Measurements from ENCODE around the gene LINS1.

LINS1 gene

DNA sequence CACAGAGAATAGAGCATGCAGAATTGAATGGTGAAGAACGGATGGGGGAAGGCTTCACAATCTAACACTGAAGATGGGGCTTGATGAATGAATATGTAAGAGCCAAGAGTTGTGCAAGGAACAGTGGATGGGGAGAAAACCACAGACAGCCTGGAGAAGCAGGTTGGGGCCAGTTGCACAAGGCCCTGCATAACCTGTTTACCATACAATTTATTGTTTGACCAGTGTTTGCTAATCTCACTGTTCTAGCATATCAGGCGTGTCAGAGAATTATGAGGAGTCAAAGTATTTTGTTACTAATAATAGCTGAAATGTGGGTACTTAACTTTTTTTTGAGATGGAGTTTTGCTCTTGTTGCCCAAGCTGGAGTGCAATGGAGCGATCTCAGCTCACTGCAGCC is 36.4 kb downstream of the LINS1 start:
- peak overlapping the region; percentile 27 for H3K27ac ChIP-seq
- peak; percentile 75 for DNase-seq (ENCODE audit: low read depth, low spot score)

GRCh38 chr15:100560323-100560722 is 41.7 kb downstream of the LINS1 start:
- no peak overlapping the region for H3K27ac ChIP-seq
- no peak for DNase-seq (ENCODE audit: low read depth, low spot score)

DNA sequence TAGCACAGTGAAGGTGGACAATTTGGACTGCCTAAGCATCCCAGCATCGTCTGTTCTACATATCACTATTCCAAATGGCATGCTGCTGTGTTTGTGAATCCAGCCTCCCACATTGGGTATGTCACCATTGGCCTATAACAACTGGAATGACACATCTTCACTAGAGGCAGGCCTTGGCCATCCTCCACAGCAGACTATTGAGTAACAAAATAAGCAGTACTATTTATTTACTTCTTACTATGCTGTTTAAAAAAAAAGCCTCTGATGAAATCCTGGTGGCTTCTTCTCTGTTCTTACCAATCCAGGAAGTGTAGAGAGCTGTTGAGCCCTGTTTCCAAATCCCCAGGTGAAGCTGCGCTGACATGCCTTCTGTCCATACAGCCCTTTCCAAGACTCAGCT is 42.7 kb downstream of the LINS1 start:
- DNase-seq (ENCODE audit: low read depth, low spot score): peak; percentile 85
- peak overlapping the region; percentile 48 for H3K27ac ChIP-seq

- DNase-seq (ENCODE audit: low read depth, low spot score): no peak
- H3K27ac ChIP-seq: no peak overlapping the region
Measured at GRCh38 chr15:100558771-100559254, 43.2 kb downstream of the LINS1 start.

- no peak overlapping the region for H3K27ac ChIP-seq
- DNase-seq (ENCODE audit: low read depth, low spot score): no peak
Measured at GRCh38 chr15:100553468-100553867, 48.5 kb downstream of the LINS1 start.

DNA sequence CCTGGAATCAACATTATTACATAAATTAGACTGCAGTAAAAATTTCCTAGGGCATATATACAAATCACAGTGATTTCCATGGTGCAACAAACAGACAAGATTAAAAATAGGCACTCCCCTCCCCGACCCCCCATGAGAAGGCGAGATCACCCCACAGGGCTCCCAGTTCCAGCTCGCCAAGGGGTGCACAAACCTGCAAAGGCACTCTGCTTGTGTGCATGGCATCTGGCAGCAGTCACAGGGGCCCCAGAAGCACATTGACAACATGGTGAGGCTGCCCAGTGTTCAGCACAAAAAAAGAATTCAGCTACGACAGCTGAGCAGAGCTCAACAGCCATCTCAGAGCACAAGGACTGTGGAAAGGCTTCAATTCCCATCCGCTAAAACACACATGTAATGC is 54.0 kb downstream of the LINS1 start:
- DNase-seq (ENCODE audit: low read depth, low spot score): no peak
- H3K27ac ChIP-seq: no peak overlapping the region

- DNase-seq (ENCODE audit: low read depth, low spot score): no peak
- H3K27ac ChIP-seq: no peak overlapping the region
Measured at GRCh38 chr15:100544946-100545345, 57.0 kb downstream of the LINS1 start.

GRCh38 chr15:100544338-100544841 is 57.6 kb downstream of the LINS1 start:
- no peak for DNase-seq (ENCODE audit: low read depth, low spot score)

GRCh38 chr15:100542290-100542689 is 59.7 kb downstream of the LINS1 start:
- no peak overlapping the region for H3K27ac ChIP-seq
- DNase-seq (ENCODE audit: low read depth, low spot score): no peak

More at GRCh38 chr15:100544338-100544841, 57.6 kb downstream of the LINS1 start:
- no peak overlapping the region for H3K27ac ChIP-seq

- H3K27ac ChIP-seq: peak overlapping the region; percentile 61
- DNase-seq (ENCODE audit: low read depth, low spot score): no peak
Measured at GRCh38 chr15:100537331-100537730, 64.7 kb downstream of the LINS1 start.

DNA sequence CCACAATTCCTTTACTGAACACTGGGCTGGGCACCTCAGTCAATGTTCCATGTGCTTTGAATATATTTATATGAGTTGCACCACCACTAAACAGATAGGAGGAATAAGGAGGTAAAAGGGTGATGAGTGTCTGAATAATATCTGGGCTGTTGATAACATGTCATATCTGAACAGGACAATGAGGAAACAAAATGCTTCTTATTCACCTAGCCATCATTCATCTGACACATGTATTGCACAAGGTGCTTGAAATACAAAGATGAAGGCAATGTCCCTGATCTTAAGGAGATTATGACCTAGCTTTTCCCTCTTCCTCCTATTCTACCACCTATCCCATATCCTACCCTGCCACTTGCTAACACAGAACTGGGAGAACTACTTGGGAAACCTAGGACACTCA is 65.3 kb downstream of the LINS1 start:
- DNase-seq (ENCODE audit: low read depth, low spot score): peak; percentile 36
- peak overlapping the region; percentile 61 for H3K27ac ChIP-seq

DNA sequence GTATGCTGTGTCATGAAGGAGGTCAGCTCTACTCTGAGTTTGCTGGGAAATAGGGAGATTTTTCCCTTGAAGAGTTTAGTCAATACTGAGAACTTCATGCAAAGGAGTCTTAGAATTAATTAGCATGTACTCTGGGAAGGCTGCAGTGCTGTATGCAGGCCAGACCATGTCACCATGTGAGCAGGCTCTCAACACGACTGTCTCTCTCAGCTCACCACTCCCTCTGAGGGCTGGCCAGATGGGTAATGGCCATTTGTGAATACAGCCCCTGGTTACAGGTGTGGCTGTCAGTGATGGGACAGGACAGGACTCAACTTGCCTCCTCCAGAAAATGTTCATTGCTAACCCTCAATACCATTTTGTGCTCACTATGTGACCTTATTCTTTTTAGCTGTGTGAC is 68.1 kb downstream of the LINS1 start:
- no peak overlapping the region for H3K27ac ChIP-seq
- DNase-seq (ENCODE audit: low read depth, low spot score): no peak

DNA sequence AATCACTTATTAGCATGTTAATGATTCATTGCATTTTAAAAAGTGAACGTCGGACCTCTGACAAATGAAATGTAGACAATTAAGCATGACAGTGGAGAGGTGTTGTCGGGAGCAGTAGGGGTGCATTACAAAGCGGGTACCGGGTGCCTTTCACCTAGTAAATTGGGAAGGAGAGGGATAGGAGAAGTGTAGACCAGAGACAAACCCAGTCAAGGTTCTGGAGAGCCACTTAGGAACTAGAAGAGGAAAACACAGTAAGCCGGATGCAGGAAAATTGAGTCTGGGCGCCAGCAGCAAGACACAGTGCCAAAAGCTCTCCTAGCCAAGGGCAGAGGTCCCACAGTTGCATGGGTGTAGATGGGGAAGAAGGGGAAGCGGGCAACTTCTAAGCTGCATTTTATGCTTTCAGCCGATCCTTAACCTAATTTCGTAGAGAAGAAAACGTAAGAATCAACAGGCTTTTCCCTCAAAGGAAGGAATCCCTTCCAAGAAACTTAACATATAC is 70.1 kb downstream of the LINS1 start:
- DNase-seq (ENCODE audit: low read depth, low spot score): no peak
- H3K27ac ChIP-seq: no peak overlapping the region

GRCh38 chr15:100531204-100531603 is 70.8 kb downstream of the LINS1 start:
- no peak overlapping the region for H3K27ac ChIP-seq

GRCh38 chr15:100529556-100529955 is 72.4 kb downstream of the LINS1 start:
- peak overlapping the region; percentile 93 for H3K27ac ChIP-seq
- peak; percentile 27 for DNase-seq (ENCODE audit: low read depth, low spot score)

More at GRCh38 chr15:100531204-100531603, 70.8 kb downstream of the LINS1 start:
- no peak for DNase-seq (ENCODE audit: low read depth, low spot score)

- peak within 1 kb of the TSS; percentile 93 for H3K27ac ChIP-seq
- peak; percentile 79 for DNase-seq (ENCODE audit: low read depth, low spot score)
Measured at GRCh38 chr15:100528833-100529428, 73.1 kb downstream of the LINS1 start, which contains the start of gene CERS3. Gene CERS3, minus strand, starts transcription at chr15:100528950. Its CDS starts 27,101 bp downstream, at chr15:100501849.

GRCh38 chr15:100526027-100526481 is 75.9 kb downstream of the LINS1 start:
- no peak for DNase-seq (ENCODE audit: low read depth, low spot score)
- H3K27ac ChIP-seq: no peak overlapping the region

- DNase-seq (ENCODE audit: low read depth, low spot score): no peak
- no peak overlapping the region for H3K27ac ChIP-seq
Measured at GRCh38 chr15:100525436-100525835, 76.5 kb downstream of the LINS1 start.

DNA sequence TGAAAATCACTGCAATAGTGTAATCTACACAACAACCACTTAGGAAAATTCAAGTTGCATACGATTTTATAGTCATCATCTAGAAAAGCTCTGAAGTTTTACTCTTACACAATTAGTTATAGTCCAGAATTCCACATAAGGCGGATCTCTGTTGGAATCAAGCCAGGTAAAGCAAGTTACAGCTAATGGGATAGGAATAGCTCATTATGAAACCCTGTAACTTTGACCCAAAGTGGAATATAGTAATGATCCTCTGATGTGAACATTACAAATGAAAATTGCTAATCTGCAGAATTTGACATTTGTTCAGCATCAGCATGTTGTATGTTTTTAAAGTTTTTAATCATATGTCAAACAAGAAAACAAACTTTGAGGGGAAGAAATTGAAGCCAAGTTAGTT is 77.7 kb downstream of the LINS1 start:
- DNase-seq (ENCODE audit: low read depth, low spot score): no peak
- H3K27ac ChIP-seq: no peak overlapping the region

GRCh38 chr15:100521907-100522306 is 80.1 kb downstream of the LINS1 start:
- no peak for DNase-seq (ENCODE audit: low read depth, low spot score)
- H3K27ac ChIP-seq: no peak overlapping the region

- no peak for DNase-seq (ENCODE audit: low read depth, low spot score)
Measured at GRCh38 chr15:100520132-100520921, 81.7 kb downstream of the LINS1 start.

More at GRCh38 chr15:100520132-100520921, 81.7 kb downstream of the LINS1 start:
- no peak overlapping the region for H3K27ac ChIP-seq
